GM12878 (cell line): ENCODE measurements around the gene SERPINF2. TPM values are rescaled to one million over a fixed set of nuclear protein-coding genes. Genes with fewer than 3 reads are reported as not detected.

Source experiments
- ATF2 ChIP-seq: IDR thresholded peaks from 2 replicates; pipeline ENCODE4 v1.6.1; 2012; ENCODE audit warnings: low read length, inconsistent platforms
- CBX5 ChIP-seq: sonication (generic); IDR thresholded peaks from 2 replicates; pipeline ENCODE4 v1.6.1; 2016; ENCODE audit warnings: low read depth, moderate library complexity, mild to moderate bottlenecking, inconsistent platforms
- CEBPZ ChIP-seq: fragments of 150-350 bp; IDR thresholded peaks from 2 replicates; pipeline ENCODE4 v1.6.1; 2016; ENCODE audit warnings: low read depth, low read length
- CUX1 ChIP-seq: IDR thresholded peaks from 2 replicates; pipeline ENCODE4 v1.6.1; 2012; ENCODE audit warnings: improper control_type of control experiment, low read depth, low read length; ENCODE audit not compliant: insufficient replicate concordance
- EZH2 ChIP-seq: IDR thresholded peaks from 2 replicates; pipeline ENCODE4 v1.6.1; 2012; ENCODE audit warnings: low read depth, mild to moderate bottlenecking, control low read depth, inconsistent platforms, low read length, borderline replicate concordance; ENCODE audit not compliant: control insufficient read depth
- IRF3 ChIP-seq: fragments of 450-650 bp; IDR thresholded peaks from 2 replicates; pipeline ENCODE4 v1.6.1; 2014; ENCODE audit warnings: mild to moderate bottlenecking
- NKRF ChIP-seq: fragments of 450-650 bp; conservative IDR thresholded peaks from 2 replicates; pipeline ENCODE4 v1.6.1; 2017; ENCODE audit warnings: mild to moderate bottlenecking, moderate library complexity
- SIX5 ChIP-seq: IDR thresholded peaks from 2 replicates; pipeline ENCODE4 v1.6.1; 2011; ENCODE audit warnings: mild to moderate bottlenecking, low read depth, low read length, moderate library complexity; ENCODE audit not compliant: severe bottlenecking
- TCF3 ChIP-seq: IDR thresholded peaks from 2 replicates; pipeline ENCODE4 v1.6.1; 2012; ENCODE audit warnings: low read depth, mild to moderate bottlenecking, low read length, borderline replicate concordance; ENCODE audit not compliant: insufficient read depth
- WRNIP1 ChIP-seq: IDR thresholded peaks from 2 replicates; pipeline ENCODE4 v1.6.1; 2011; ENCODE audit warnings: low read depth, low read length, improper control_type of control experiment, borderline replicate concordance
- polyA plus RNA-seq, 11 experiments: library from polyadenylated mRNA; depleted of rRNA in 4 of 11; unstranded in 6 of 11; stranded (reverse) in 5 of 11; fragments of >200 nt; fragmentation: Nextera tagmentation in 4 of 11; fragmentation: Illumina TruSeq in 1 of 11; extraction: Ambion mirVana in 4 of 11; extraction: Trizol in 1 of 11; gene quantifications; 1 replicate in 1 of 11; 2 replicates in 10 of 11; pipeline versions ENCODE4 v1.2.1 to v1.2.3, GENCODE V29; 2011 to 2016; ENCODE audit warnings: inconsistent platforms in 2 of 11, missing spikeins in 2 of 11, low read depth in 1 of 11
- total RNA-seq, 4 experiments: library from RNA; depleted of rRNA in 3 of 4; stranded (reverse); fragments of >200 nt in 3 of 4; fragmentation: Illumina TruSeq in 1 of 4; extraction: Trizol in 1 of 4; gene quantifications; 2 replicates each; pipeline versions ENCODE4 v1.2.1 to v1.2.3, GENCODE V29; 2013 to 2021

The SERPINF2 gene
- total and polyA plus RNA-seq, 10 of the 15 experiments (the other 5 are each of a cell fraction or from before 2014, with no cell fraction given): 0.04 to 0.21 (median 0.12) TPM; not detected in 6

- TF ChIP-seq CUX1 (no peak), TCF3 (no peak), EZH2 (no peak), IRF3 (no peak), NKRF (no peak; the same call in 1 of the 2 replicates), CBX5 (no peak), SIX5 (no peak), ATF2 (no peak), CEBPZ (no peak), WRNIP1 (no peak)
Observed at GRCh38 chr17:1736348-1737281, 6.1 kb upstream of the SERPINF2 start (continued).
